ENCODE data around the gene C3orf49.

DNA sequence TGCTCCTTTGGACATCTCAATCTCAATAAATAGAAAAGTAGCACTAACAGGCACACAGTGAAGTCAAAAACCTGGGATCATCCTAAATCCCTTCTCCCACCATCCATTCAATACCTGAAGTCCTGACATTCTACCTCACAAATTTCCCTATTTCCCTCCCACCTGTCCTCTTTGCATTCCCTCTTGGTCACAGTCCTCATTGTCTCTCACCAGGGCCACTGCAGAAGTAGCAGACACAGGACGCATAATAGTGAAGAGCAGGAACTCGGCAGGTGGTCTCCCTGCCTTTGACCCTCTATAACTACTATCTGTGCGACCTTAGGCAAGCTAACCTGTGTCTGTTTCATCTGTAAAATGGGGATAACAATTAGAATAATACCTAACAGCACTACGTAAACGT lies 42.2 kb downstream of the C3orf49 start:
- TF ChIP-seq, protein P1, sequence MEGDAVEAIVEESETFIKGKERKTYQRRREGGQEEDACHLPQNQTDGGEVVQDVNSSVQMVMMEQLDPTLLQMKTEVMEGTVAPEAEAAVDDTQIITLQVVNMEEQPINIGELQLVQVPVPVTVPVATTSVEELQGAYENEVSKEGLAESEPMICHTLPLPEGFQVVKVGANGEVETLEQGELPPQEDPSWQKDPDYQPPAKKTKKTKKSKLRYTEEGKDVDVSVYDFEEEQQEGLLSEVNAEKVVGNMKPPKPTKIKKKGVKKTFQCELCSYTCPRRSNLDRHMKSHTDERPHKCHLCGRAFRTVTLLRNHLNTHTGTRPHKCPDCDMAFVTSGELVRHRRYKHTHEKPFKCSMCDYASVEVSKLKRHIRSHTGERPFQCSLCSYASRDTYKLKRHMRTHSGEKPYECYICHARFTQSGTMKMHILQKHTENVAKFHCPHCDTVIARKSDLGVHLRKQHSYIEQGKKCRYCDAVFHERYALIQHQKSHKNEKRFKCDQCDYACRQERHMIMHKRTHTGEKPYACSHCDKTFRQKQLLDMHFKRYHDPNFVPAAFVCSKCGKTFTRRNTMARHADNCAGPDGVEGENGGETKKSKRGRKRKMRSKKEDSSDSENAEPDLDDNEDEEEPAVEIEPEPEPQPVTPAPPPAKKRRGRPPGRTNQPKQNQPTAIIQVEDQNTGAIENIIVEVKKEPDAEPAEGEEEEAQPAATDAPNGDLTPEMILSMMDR (IDR thresholded peaks at IDR 0.05): no peak
- TF ChIP-seq POLR2AphosphoS5 (IDR thresholded peaks at IDR 0.05): no peak

All from stomach (tissue), 4 donors.